Loucy (cell line): ENCODE measurements around the gene RNF2.

Source experiments
- H2AFZ ChIP-seq: fragments of 200-600 bp; sonication (generic); 2 replicates; pipeline ENCODE4 v1.6.0; 2016; ENCODE audit warnings: antibody characterized with exemption, mild to moderate bottlenecking, low read length, moderate library complexity
- H3F3A ChIP-seq: fragments of 200-600 bp; 2 replicates; pipeline ENCODE4 v1.6.0; 2016; ENCODE audit warnings: antibody characterized with exemption, low read depth, mild to moderate bottlenecking
- H3K27me3 ChIP-seq: fragments of 200-600 bp; sonication (generic); 2 replicates; pipeline ENCODE4 v1.6.1; 2014; ENCODE audit warnings: low read length, mild to moderate bottlenecking; ENCODE audit not compliant: insufficient read depth, poor library complexity, severe bottlenecking
- H3K36me3 ChIP-seq: fragments of 200-600 bp; sonication (generic); 2 replicates; pipeline ENCODE4 v1.6.1; 2016; ENCODE audit warnings: low read length; ENCODE audit not compliant: insufficient read depth
- H3K4me1 ChIP-seq: fragments of 200-600 bp; sonication (generic); 2 replicates; pipeline ENCODE4 v1.5.1; 2014; ENCODE audit warnings: low read length, mild to moderate bottlenecking; ENCODE audit not compliant: insufficient read depth, poor library complexity, severe bottlenecking
- H3K4me2 ChIP-seq: fragments of 200-600 bp; sonication (generic); 2 replicates; pipeline ENCODE4 v1.6.0; 2014; ENCODE audit warnings: antibody characterized with exemption, low read length, low read depth, mild to moderate bottlenecking; ENCODE audit not compliant: poor library complexity, severe bottlenecking
- H3K4me3 ChIP-seq: fragments of 200-600 bp; sonication (generic); 2 replicates; pipeline ENCODE4 v1.5.1; 2014; ENCODE audit warnings: low read length, mild to moderate bottlenecking, mixed read lengths; ENCODE audit not compliant: poor library complexity, severe bottlenecking
- H3K79me2 ChIP-seq: fragments of 200-600 bp; sonication (generic); 2 replicates; pipeline ENCODE4 v1.6.1; 2014; ENCODE audit warnings: low read length; ENCODE audit not compliant: insufficient read depth
- H3K9ac ChIP-seq: fragments of 200-600 bp; sonication (generic); 2 replicates; pipeline ENCODE4 v1.6.0; 2014; ENCODE audit warnings: mild to moderate bottlenecking, low read depth, low read length, moderate library complexity; ENCODE audit not compliant: poor library complexity, severe bottlenecking
- H3K9me2 ChIP-seq: fragments of 200-600 bp; sonication (generic); replicated peaks from 2 replicates; pipeline ENCODE4 v1.6.1; 2016; ENCODE audit warnings: low read depth, low read length, mixed read lengths
- H3K9me3 ChIP-seq: fragments of 200-600 bp; sonication (generic); 2 replicates; pipeline ENCODE4 v1.6.1; 2014; ENCODE audit warnings: mild to moderate bottlenecking, antibody characterized with exemption, low read length, low read depth; ENCODE audit not compliant: insufficient read depth
- H4K20me1 ChIP-seq: fragments of 200-600 bp; sonication (generic); 2 replicates; pipeline ENCODE4 v1.6.0; 2014; ENCODE audit warnings: antibody characterized with exemption, low read length, mild to moderate bottlenecking; ENCODE audit not compliant: insufficient read depth, poor library complexity, severe bottlenecking
- EZH2phosphoT487 ChIP-seq: fragments of 200-600 bp; IDR thresholded peaks from 2 replicates; pipeline ENCODE4 v1.6.1; 2018; ENCODE audit warnings: antibody characterized with exemption, mild to moderate bottlenecking, moderate library complexity, borderline replicate concordance
- TF ChIP-seq, protein P1 (sequence below): fragments of 200-600 bp; sonication (generic); conservative IDR thresholded peaks from 2 replicates; pipeline ENCODE4 v1.5.1; 2014; ENCODE audit warnings: mild to moderate bottlenecking, antibody characterized with exemption, low read length

The RNF2 gene

DNA sequence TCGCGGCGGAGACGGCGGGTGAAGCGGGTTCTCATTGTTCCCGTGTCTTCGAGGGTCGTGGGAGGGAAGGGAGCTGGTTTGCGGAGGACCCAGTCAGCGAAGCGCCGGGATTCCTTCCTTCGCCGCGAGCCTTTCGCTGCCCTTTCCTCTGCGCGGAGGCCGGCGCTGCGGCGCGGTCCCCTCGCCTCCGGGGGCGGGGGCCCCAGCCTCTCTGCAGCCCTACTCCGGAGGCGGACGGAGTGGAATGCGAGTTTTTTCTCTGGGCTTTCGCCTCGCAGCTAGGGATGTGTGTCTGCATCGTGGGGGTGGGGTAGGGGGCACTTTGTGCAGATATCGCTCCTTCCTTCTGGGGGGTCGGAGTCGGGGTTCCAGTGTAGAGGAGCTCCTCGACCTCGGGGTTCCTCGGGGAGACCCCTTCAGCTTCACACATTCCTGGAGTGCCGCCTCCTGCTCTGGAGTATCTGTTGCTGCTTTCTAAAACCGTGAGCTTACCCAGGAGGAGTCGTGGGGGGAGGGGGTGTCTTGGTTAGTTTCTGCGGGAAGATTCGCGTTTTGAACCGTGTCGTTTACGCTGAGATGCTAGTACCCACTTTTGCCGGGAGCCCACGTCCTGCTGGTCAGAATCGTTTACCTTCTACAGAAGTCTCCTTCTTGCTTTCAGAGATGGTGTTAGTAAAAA, 595 bp downstream of the RNF2 start:
- no peaks in the 10 kb centered on the region for H3K36me3 ChIP-seq
- peak overlapping the region; percentile 87 for H3K9ac ChIP-seq
- H3K9me2 ChIP-seq: no peaks in the 10 kb centered on the region
- no peaks in the 10 kb centered on the region for H3K9me3 ChIP-seq
- H2AFZ ChIP-seq: peak overlapping the region; percentile 91
- peaks cover 52% of the 10 kb centered on the region for H3K79me2 ChIP-seq
- peaks cover 50% of the 10 kb centered on the region for H4K20me1 ChIP-seq
- peak overlapping the region; percentile 96 for H3K4me3 ChIP-seq
- H3K4me1 ChIP-seq: peaks cover 48% of the 10 kb centered on the region
- peak overlapping the region; percentile 94 for H3K4me2 ChIP-seq
- no peak for TF ChIP-seq EZH2phosphoT487
- TF ChIP-seq, protein P1, sequence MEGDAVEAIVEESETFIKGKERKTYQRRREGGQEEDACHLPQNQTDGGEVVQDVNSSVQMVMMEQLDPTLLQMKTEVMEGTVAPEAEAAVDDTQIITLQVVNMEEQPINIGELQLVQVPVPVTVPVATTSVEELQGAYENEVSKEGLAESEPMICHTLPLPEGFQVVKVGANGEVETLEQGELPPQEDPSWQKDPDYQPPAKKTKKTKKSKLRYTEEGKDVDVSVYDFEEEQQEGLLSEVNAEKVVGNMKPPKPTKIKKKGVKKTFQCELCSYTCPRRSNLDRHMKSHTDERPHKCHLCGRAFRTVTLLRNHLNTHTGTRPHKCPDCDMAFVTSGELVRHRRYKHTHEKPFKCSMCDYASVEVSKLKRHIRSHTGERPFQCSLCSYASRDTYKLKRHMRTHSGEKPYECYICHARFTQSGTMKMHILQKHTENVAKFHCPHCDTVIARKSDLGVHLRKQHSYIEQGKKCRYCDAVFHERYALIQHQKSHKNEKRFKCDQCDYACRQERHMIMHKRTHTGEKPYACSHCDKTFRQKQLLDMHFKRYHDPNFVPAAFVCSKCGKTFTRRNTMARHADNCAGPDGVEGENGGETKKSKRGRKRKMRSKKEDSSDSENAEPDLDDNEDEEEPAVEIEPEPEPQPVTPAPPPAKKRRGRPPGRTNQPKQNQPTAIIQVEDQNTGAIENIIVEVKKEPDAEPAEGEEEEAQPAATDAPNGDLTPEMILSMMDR: no peak
- H3K27me3 ChIP-seq: no peaks in the 10 kb centered on the region
- H3F3A ChIP-seq: peaks cover 16% of the 10 kb centered on the region

DNA sequence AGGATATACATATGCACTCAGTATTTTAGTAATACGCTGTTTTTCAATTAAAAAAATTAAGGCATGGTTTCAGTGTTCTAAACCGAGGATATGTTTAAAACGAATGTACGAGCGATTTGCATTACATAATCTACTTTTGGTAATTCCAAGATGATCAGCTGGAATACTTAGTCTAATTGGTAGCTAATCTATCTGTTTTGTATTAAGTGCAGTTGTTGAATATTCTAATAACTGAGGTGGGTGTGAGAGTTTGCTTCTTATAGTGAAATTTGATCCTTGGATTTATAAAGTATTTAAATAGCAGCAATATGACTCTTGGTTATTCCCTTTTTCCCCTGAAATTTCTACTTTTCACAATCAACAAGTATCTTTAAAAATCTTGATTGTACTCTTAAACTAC, 1.3 kb downstream of the RNF2 start:
- no peak overlapping the region for H2AFZ ChIP-seq
- no peaks in the 10 kb centered on the region for H3K9me2 ChIP-seq
- H3K36me3 ChIP-seq: no peaks in the 10 kb centered on the region
- H3K4me1 ChIP-seq: peaks cover 47% of the 10 kb centered on the region
- peaks cover 58% of the 10 kb centered on the region for H3K79me2 ChIP-seq
- no peaks in the 10 kb centered on the region for H3K9me3 ChIP-seq
- peak overlapping the region; percentile 87 for H3K9ac ChIP-seq
- H3K4me3 ChIP-seq: peak overlapping the region; percentile 96
- peak overlapping the region; percentile 94 for H3K4me2 ChIP-seq
- H3K27me3 ChIP-seq: no peaks in the 10 kb centered on the region
- TF ChIP-seq, protein P1: no peak
- no peak for TF ChIP-seq EZH2phosphoT487
- H3F3A ChIP-seq: peaks cover 16% of the 10 kb centered on the region
- H4K20me1 ChIP-seq: peaks cover 56% of the 10 kb centered on the region

DNA sequence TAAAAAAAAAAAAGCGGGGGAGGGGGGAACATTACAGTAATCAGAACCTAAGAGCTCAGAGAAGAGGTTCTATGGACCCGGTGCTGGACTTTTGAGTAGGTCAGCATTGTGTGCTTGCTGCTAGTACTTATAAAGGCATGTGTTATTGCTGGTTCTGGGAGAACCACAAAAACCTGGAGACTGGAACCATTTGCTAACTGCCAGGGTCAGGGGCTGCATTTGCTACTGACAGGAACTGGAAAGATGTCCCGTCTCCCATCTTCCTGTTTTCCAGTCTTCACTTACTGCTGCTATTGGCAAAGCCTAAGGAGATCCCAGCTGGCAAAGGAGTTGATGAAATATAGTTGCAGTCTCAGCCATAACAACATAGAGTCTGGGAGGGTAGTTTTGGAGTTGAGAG, 4.3 kb downstream of the RNF2 start:
- peaks cover 5% of the 10 kb centered on the region; the same call in 1 of the 2 replicates for H3K36me3 ChIP-seq
- H2AFZ ChIP-seq: no peak overlapping the region
- no peaks in the 10 kb centered on the region for H3K27me3 ChIP-seq
- TF ChIP-seq EZH2phosphoT487: no peak
- TF ChIP-seq, protein P1: no peak
- peaks cover 51% of the 10 kb centered on the region for H3K4me1 ChIP-seq
- H3K9me3 ChIP-seq: no peaks in the 10 kb centered on the region
- H4K20me1 ChIP-seq: peaks cover 76% of the 10 kb centered on the region
- H3F3A ChIP-seq: peaks cover 4% of the 10 kb centered on the region
- H3K4me3 ChIP-seq: peak overlapping the region; percentile 96
- H3K9me2 ChIP-seq: no peaks in the 10 kb centered on the region
- peaks cover 88% of the 10 kb centered on the region for H3K79me2 ChIP-seq
- H3K4me2 ChIP-seq: peak overlapping the region; percentile 94
- no peak overlapping the region for H3K9ac ChIP-seq
